IPS-15b (cell line): ENCODE data around the gene LIN28A.

Experiments used
- H3K27me3 ChIP-seq: one replicate; pipeline ENCODE4 v1.6.1; 2013; ENCODE audit warnings: low read length; ENCODE audit not compliant: control insufficient read depth, insufficient read depth
- H3K36me3 ChIP-seq: one replicate; pipeline ENCODE4 v1.6.1; 2013; ENCODE audit warnings: low read length; ENCODE audit not compliant: control insufficient read depth, insufficient read depth
- H3K4me1 ChIP-seq: one replicate; pipeline ENCODE4 v1.6.1; 2013; ENCODE audit warnings: mild to moderate bottlenecking, low read length; ENCODE audit not compliant: control insufficient read depth, insufficient read depth
- H3K4me3 ChIP-seq: one replicate; pipeline ENCODE4 v1.5.1; 2013; ENCODE audit warnings: low read depth, low read length
- H3K9ac ChIP-seq: one replicate; pipeline ENCODE4 v1.6.1; 2013; ENCODE audit warnings: low read depth, mild to moderate bottlenecking, low read length
- H3K9me3 ChIP-seq: one replicate; pipeline ENCODE4 v1.6.1; 2013; ENCODE audit warnings: mild to moderate bottlenecking, low read length; ENCODE audit not compliant: control insufficient read depth, insufficient read depth

Gene LIN28A

DNA sequence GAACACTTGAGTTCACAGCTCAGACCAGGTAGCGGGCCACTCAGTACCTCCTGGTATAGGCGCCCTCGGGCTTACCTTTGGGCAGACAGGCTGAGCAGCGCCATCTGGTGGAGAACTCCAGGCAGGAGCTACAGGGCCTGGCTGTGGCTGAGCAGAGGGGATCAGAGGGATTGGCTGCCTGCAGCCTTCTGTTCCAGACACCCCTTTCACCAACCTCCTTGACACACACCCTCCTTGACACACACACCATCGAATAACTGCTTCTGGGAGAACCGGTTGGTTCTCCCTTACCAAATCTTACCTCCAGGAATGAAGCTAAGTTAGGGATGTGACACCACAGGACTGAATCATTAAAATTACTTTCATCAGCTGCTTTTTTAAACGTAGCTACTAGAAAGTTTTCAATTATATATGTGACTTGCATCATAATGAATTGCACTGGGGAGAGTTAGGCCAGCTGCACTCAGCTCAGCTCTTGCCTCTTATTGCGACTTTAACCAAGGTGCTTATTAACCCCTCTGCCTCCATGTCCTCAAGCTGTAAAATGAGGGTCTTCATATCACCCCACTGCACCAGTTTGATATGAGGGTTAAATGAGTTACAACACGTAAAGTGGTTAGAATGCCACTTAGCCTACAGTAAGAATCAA is 6.6 kb downstream of the LIN28A start:
- Histone ChIP-seq H3K36me3 (peaks cover 19% of the 10 kb centered on the region), H3K27me3 (no peaks in the 10 kb centered on the region), H3K9me3 (no peaks in the 10 kb centered on the region), H3K4me1 (peaks cover 48% of the 10 kb centered on the region), H3K4me3 (peak overlapping the region; percentile 33), H3K9ac (no peak overlapping the region)

DNA sequence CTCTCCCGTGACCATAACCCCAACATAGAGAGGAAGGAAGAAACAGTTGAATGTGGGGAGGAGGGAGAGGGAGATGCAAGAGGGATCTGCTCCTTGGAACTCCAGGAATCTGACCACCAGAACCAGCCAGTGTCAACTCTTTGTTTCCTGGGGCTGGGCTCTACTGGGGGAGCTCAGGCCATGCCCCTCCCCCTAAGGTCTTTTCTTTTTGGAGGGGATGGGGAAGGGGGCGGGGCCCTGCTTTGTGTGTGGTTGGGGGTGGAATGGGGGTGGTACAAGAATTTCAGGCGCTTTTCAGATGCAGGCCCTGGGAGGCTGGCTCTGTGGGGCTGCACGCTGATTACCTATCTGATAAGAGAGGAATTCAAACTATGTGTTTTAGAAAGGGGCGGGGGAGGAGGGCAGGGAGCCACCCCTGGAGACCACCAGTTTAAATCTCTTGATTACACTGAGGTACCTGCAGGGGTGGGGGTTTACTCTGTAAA is 8.3 kb downstream of the LIN28A start:
- Histone ChIP-seq H3K9me3 (no peaks in the 10 kb centered on the region), H3K36me3 (peaks cover 18% of the 10 kb centered on the region), H3K27me3 (no peaks in the 10 kb centered on the region), H3K4me1 (peaks cover 51% of the 10 kb centered on the region), H3K4me3 (peak overlapping the region; percentile 42), H3K9ac (peak overlapping the region; percentile 32)

DNA sequence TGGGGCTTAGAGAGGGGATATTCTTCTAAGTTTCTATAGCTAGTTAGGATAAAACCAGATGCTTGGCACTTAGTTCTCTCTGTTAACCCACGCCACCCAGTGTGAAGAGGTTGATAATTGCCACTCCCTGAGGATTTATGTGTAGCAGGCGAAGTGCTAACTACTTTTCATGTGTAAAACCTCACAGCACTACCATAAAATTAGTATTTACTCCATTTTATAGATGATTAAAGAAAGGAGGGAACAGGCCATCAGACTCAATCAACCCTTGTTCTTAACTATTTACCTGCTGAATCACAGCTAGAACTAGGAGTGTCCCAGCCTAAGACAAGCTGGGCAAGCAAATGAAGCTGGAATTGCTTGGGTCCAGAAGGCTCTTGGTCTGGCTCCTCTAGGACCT is 8.9 kb downstream of the LIN28A start:
- Histone ChIP-seq H3K27me3 (no peaks in the 10 kb centered on the region), H3K9me3 (no peaks in the 10 kb centered on the region), H3K9ac (peak overlapping the region; percentile 56), H3K4me3 (peak overlapping the region; percentile 36), H3K36me3 (peaks cover 18% of the 10 kb centered on the region), H3K4me1 (peaks cover 48% of the 10 kb centered on the region)

DNA sequence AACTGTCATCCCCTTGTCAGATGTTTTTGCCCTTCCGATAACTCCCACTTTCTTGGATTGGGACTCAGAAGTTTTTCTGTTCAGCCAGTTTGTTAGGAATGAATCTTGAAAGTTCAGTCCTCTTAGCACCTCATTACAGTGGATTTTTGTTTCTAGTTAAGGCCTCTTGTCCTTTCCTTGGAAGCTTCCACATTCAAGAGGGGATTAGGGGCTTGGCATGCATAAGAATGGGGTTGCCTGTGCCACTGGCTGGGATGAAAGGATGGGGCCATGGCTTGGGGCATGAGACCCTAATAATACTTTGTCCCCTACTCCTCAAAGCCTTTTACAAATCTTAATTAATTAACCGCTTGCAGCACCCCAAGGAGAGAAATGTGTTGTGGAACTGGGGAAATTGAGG is 19.1 kb downstream of the LIN28A start:
- Histone ChIP-seq H3K36me3 (peaks cover 28% of the 10 kb centered on the region), H3K27me3 (no peaks in the 10 kb centered on the region), H3K9me3 (no peaks in the 10 kb centered on the region), H3K9ac (no peak overlapping the region), H3K4me3 (no peak overlapping the region), H3K4me1 (peaks cover 20% of the 10 kb centered on the region)

DNA sequence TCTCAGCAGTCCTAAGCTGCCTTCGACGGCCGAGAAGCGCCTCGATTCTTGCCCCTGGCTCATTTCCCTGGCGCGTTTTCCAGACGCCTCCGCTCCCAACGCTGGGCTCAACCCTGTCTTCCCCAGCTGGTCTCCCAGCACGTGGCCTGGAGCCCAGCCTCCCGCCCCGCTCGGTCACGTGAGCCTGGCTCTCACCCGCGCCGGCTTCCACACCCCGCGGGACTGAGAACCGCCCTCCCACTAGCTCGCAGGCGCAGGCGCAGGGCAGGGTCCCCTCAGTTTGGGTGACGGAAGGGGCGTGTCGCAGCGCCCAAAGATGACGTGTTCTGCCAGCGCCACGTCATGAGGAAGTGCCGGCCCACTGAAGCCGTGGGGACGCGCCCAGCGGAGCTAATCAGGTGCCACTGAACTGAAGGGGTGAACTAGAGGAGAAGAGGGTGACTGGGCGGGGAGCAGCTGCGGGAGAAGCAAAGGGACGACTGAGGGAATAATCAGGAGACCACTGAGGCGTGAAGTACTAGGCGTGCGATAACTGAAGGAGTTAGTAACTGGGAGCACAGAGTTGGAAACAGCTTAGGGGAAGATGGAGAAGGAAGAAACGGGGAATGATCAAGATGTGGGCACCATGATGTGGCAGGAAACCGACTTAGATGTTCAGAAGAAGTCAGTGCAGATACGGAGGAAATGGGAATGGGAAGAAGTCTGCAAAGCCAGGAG is 21.5 kb downstream of the LIN28A start, which contains the start of gene DHDDS:
DHDDS (plus strand) TSS at position 343 of the 717 bp plus-strand sequence. CDS start 625 bp downstream, outside the sequence.
- Histone ChIP-seq H3K4me1 (peaks cover 15% of the 10 kb centered on the region), H3K27me3 (no peaks in the 10 kb centered on the region), H3K9me3 (no peaks in the 10 kb centered on the region), H3K9ac (peak within 1 kb of the TSS; percentile 79), H3K36me3 (peaks cover 7% of the 10 kb centered on the region), H3K4me3 (peak within 1 kb of the TSS; percentile 83)

DNA sequence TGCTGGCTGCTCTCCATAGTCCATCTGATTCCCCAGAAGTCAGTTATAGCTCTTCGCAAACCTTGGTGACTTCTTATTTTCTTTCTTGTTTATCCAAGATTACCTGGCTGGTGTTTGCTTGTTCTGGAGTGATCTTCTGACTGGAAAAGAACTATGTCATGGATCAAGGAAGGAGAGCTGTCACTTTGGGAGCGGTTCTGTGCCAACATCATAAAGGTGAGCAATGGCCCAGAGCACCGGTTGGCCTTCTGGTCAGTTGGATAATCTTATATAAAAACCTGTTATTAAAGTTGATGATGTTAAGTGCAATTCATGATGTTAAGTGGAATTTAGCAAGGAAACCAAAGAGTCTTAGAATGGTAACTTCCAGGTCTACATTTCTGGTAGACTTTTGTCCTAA is 22.2 kb downstream of the LIN28A start:
- peak overlapping the region; percentile 47 for H3K9ac ChIP-seq
- H3K36me3 ChIP-seq, result peaks cover under 1% of the 10 kb centered on the region
- H3K4me3 ChIP-seq, result peak overlapping the region; percentile 83
- no peaks in the 10 kb centered on the region for H3K27me3 ChIP-seq
- H3K9me3 ChIP-seq, result no peaks in the 10 kb centered on the region
- H3K4me1 ChIP-seq, result peaks cover 13% of the 10 kb centered on the region

DNA sequence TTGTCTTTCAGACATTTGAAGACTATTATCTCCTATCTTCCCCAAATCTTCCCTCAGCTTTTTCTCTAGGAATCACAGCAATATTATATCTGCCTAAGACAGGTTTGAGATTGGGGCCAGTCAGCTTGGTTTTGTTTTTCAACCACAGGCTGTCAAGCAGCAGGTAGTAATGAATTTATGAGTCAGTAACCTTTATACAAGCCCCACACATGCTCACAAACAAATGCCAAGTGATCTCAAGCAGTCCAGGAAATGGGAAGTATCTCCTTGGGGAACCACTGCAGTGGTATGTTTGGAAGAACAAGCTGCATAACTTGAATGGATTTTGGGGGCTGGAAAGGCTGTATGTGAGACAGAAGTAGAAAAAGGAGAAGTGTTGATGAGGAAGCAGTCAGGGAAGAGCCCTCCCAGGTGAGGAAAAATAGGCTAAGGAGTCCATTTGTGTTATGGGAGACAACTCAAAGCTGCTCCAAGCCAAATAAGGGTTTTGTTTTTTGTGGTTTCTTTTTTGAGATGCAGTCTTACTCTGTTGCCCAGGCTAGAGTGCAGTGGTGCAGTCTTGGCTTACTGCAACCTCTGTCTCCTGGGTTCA is 23.6 kb downstream of the LIN28A start:
- H3K4me1 ChIP-seq, result peaks cover 12% of the 10 kb centered on the region
- H3K36me3 ChIP-seq, result peaks cover 1% of the 10 kb centered on the region
- H3K9ac ChIP-seq, result no peak overlapping the region
- no peak overlapping the region for H3K4me3 ChIP-seq
- no peaks in the 10 kb centered on the region for H3K27me3 ChIP-seq
- no peaks in the 10 kb centered on the region for H3K9me3 ChIP-seq

DNA sequence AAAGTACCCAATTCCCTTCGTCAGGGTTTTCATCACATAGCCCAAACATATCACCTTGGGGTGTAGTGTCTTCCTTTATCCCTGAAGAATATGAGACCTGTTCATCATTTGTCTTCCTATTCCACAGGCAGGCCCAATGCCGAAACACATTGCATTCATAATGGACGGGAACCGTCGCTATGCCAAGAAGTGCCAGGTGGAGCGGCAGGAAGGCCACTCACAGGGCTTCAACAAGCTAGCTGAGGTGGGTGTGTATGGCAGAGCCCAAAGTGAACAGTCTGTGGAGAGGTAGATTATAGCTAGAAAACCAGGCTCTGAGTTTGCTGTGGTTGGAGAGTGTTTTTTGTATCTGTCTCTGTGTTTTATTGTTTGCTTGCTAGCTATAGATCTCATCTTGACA is 27.4 kb downstream of the LIN28A start:
- no peak overlapping the region for H3K4me3 ChIP-seq
- peaks cover 22% of the 10 kb centered on the region for H3K36me3 ChIP-seq
- H3K9me3 ChIP-seq, result no peaks in the 10 kb centered on the region

DNA sequence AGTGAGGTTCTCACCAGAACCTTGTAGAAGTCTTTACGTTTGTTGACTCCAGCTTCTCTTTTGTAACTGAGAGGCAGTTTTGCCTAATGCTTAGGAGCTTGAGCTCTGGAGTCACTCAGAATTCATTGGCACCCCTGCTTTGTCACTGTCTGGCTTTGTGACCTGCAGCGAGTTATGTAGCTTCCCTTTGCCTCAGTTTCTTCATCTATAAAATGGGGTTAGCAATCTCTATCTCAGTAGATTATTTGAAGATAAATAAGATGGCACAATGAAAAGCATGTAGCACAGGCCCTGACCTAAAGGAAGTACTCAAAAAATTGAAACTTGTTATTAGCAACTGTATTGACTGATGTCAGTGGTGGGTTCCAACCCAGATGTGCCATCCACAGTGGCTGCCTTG is 29.6 kb downstream of the LIN28A start:
- H3K27me3 ChIP-seq, result no peaks in the 10 kb centered on the region
- peaks cover 38% of the 10 kb centered on the region for H3K36me3 ChIP-seq
- H3K4me1 ChIP-seq, result no peaks in the 10 kb centered on the region
- no peaks in the 10 kb centered on the region for H3K9me3 ChIP-seq
- H3K9ac ChIP-seq, result no peak overlapping the region
- H3K4me3 ChIP-seq, result no peak overlapping the region

More for the DNA sequence above, 27.4 kb downstream of the LIN28A start:
- Histone ChIP-seq H3K9ac (no peak overlapping the region), H3K4me1 (no peaks in the 10 kb centered on the region), H3K27me3 (no peaks in the 10 kb centered on the region)

DNA sequence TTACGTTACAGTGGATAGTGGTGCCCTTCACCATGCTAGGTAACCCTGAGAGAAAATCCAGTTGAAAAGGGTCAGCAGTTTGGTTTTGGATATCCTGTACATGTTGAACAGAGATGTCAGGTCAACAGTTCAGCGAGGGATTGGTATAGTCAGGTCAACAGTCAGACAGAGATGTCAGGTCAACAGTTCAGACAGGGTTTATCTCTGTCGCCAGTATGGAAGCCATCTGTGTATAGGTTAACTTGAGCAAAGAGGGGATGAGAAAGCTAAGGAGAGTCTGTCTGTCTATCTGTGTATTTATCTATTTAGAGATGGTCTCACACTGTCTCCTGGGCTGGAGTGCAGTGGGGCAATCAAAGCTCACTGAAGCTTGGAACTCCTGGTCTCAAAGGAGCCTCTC is 39.3 kb downstream of the LIN28A start:
- no peak overlapping the region for H3K4me3 ChIP-seq
- no peaks in the 10 kb centered on the region for H3K9me3 ChIP-seq
- no peaks in the 10 kb centered on the region for H3K4me1 ChIP-seq
- peaks cover 23% of the 10 kb centered on the region for H3K36me3 ChIP-seq
- H3K9ac ChIP-seq, result no peak overlapping the region
- H3K27me3 ChIP-seq, result no peaks in the 10 kb centered on the region

DNA sequence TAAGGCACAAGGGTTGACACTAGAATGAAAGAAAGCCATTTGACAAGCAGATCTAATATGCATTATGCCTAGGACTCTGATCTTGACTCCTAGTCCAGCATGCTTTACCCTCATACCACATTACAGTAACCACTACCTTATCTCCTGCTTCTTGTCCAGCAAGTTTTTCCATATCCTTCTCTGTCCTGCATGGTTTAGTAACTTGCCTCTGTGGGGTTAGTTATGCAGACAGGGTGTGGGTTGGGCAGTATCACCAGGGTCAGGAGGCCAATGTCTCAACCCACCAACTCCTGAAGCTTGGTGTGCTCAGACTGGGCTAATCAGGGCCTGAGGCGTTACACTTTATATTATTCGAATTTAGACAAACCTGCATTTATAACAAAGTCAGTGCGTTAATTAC is 40.3 kb downstream of the LIN28A start:
- Histone ChIP-seq H3K27me3 (no peaks in the 10 kb centered on the region), H3K4me1 (no peaks in the 10 kb centered on the region), H3K9ac (no peak overlapping the region), H3K9me3 (no peaks in the 10 kb centered on the region), H3K36me3 (peaks cover 17% of the 10 kb centered on the region), H3K4me3 (no peak overlapping the region)
